ENCODE results near the gene CPN1.

- TF ChIP-seq EP300 (IDR thresholded peaks at IDR 0.05; ENCODE audit: borderline replicate concordance) (no peak), MAX (IDR thresholded peaks at IDR 0.05) (no peak), CEBPB (IDR thresholded peaks at IDR 0.05) (no peak), YY1 (IDR thresholded peaks at IDR 0.05; ENCODE audit: low read depth) (no peak), USF1 (IDR thresholded peaks at IDR 0.05) (no peak), NFIC (IDR thresholded peaks at IDR 0.05) (no peak), RAD21 (IDR thresholded peaks at IDR 0.05; ENCODE audit: low read depth) (no peak), FOXM1 (IDR thresholded peaks at IDR 0.05; ENCODE audit: borderline replicate concordance, low read depth) (no peak)
Observed at GRCh38 chr10:100027416-100027815, 54.3 kb downstream of the CPN1 start.

All from Ishikawa (cell line).